WTC11 (cell line): ENCODE data around the gene UNC5A. TPM values are rescaled to one million over a fixed set of nuclear protein-coding genes. Genes with fewer than 3 reads are reported as not detected.

Experiments used
- ATAC-seq: fragments of 200-7000 bp; cut with Tn5 transposase; 2 replicates; pipeline ENCODE4 v1.10.0; 2021; ENCODE audit warnings: mild to moderate bottlenecking, moderate library complexity
- CTCF ChIA-PET: fragments of 300-600 bp; sonication (Branson Sonifier 250); formaldehyde crosslinking; loops from one replicate; lab custom pipeline; 2021; ENCODE audit warnings: antibody characterized with exemption; lab: Charles Lee
- POLR2A ChIA-PET: fragments of 350-600 bp; sonication (Branson Sonifier 250); formaldehyde crosslinking; loops from one replicate; lab custom pipeline; 2021; ENCODE audit warnings: antibody characterized with exemption; lab: Charles Lee
- DNase-seq: peaks from one replicate; pipeline ENCODE4 v3.0.0; 2021; ENCODE audit warnings: low spot score
- H3K27ac Mint-ChIP-seq: 2 replicates; pipeline ENCODE4 v1.8.0; 2021; ENCODE audit warnings: mixed read lengths
- H3K27me3 Mint-ChIP-seq: 2 replicates; pipeline ENCODE4 v1.8.0; 2021; ENCODE audit warnings: low read depth, mild to moderate bottlenecking, moderate library complexity, mixed read lengths
- H3K36me3 Mint-ChIP-seq: 2 replicates; pipeline ENCODE4 v1.8.0; 2021; ENCODE audit warnings: mixed read lengths
- H3K4me1 Mint-ChIP-seq: 2 replicates; pipeline ENCODE4 v1.8.0; 2022; ENCODE audit warnings: mixed read lengths
- H3K4me3 Mint-ChIP-seq: 2 replicates; pipeline ENCODE4 v1.8.0; 2021; ENCODE audit warnings: mild to moderate bottlenecking, moderate library complexity, mixed read lengths
- H3K9me3 Mint-ChIP-seq: 2 replicates; pipeline ENCODE4 v1.8.0; 2021; ENCODE audit warnings: mixed read lengths
- AR ChIP-seq: fragments of 250-450 bp; sonication (Bioruptor Pico); IDR thresholded peaks from 2 replicates; pipeline ENCODE4 v1.9.0; 2021; ENCODE audit warnings: mild to moderate bottlenecking
- ARID4B ChIP-seq: sonication (generic); formaldehyde crosslinking; IDR thresholded peaks from 2 replicates; pipeline ENCODE4 v1.8.0; 2023; ENCODE audit warnings: missing genetic modification reagents, mild to moderate bottlenecking, borderline replicate concordance
- CREM ChIP-seq: sonication (generic); formaldehyde crosslinking; IDR thresholded peaks from 2 replicates; pipeline ENCODE4 v1.8.1; 2022; ENCODE audit warnings: mild to moderate bottlenecking, missing genetic modification reagents, moderate library complexity
- FOXP1 ChIP-seq: sonication (generic); formaldehyde crosslinking; IDR thresholded peaks from 2 replicates; pipeline ENCODE4 v1.8.0; 2022; ENCODE audit warnings: missing genetic modification reagents, mild to moderate bottlenecking, moderate library complexity, borderline replicate concordance
- IRF2 ChIP-seq: sonication (generic); formaldehyde crosslinking; IDR thresholded peaks from 2 replicates; pipeline ENCODE4 v1.8.0; 2022; ENCODE audit warnings: low read depth, missing genetic modification reagents, borderline replicate concordance
- MAX ChIP-seq: sonication (generic); formaldehyde crosslinking; IDR thresholded peaks from 2 replicates; pipeline ENCODE4 v1.8.0; 2022; ENCODE audit warnings: mild to moderate bottlenecking, missing genetic modification reagents
- PRDM15 ChIP-seq: sonication (generic); formaldehyde crosslinking; IDR thresholded peaks from 2 replicates; pipeline ENCODE4 v1.8.0; 2022; ENCODE audit warnings: missing genetic modification reagents
- SMAD3 ChIP-seq: sonication (generic); formaldehyde crosslinking; IDR thresholded peaks from 2 replicates; pipeline ENCODE4 v1.8.0; 2022; ENCODE audit warnings: missing genetic modification reagents, mild to moderate bottlenecking, borderline replicate concordance
- USF2 ChIP-seq: sonication (generic); formaldehyde crosslinking; IDR thresholded peaks from 2 replicates; pipeline ENCODE4 v1.8.1; 2023; ENCODE audit warnings: mild to moderate bottlenecking, missing genetic modification reagents, moderate library complexity
- ZNF317 ChIP-seq: sonication (generic); formaldehyde crosslinking; IDR thresholded peaks from 2 replicates; pipeline ENCODE4 v1.8.1; 2023; ENCODE audit warnings: low read depth, mild to moderate bottlenecking, moderate library complexity, missing genetic modification reagents, borderline replicate concordance
- total RNA-seq: library from RNA; stranded (reverse); gene quantifications from 3 replicates; pipeline ENCODE4 v1.2.3, GENCODE V29; 2021

UNC5A gene
- total RNA-seq, 1 experiment from 2014 or later, result 10.2 TPM

- TF ChIP-seq ZNF317 (CRISPR knock-in tag), result no peak
- TF ChIP-seq MAX (CRISPR knock-in tag), result no peak
- no peak for TF ChIP-seq IRF2 (CRISPR knock-in tag)
- TF ChIP-seq PRDM15 (CRISPR knock-in tag), result no peak
These were observed 5.8 kb downstream of the UNC5A start (continued) for GRCh38 chr5:176816043-176816745.

GRCh38 chr5:176816791-176817347, 6.5 kb downstream of the UNC5A start:
- no peak for DNase-seq
- Mint-ChIP-seq H3K4me1 (peaks cover 50% of the 10 kb centered on the region), H3K36me3 (no peaks in the 10 kb centered on the region), H3K9me3 (no peaks in the 10 kb centered on the region), H3K27ac (no peak overlapping the region)
- POLR2A ChIA-PET, result interaction anchor here (0.7 to 1.3 kb wide), 3 partner anchors 70 to 156 kb away, joined by 3 to 7 read pairs (median 4); no protein-coding TSS in a partner anchor
- TF ChIP-seq MAX (CRISPR knock-in tag) (no peak), AR (CRISPR knock-in tag) (no peak), FOXP1 (CRISPR knock-in tag) (0 out of 2 replicates have a peak, but pooled peaks have one; percentile 19), SMAD3 (CRISPR knock-in tag) (no peak)
- TF ChIP-seq, all 79 proteins: peak for 1
- ATAC-seq, result peak; percentile 11
- Mint-ChIP-seq H3K27me3 (peaks cover 27% of the 10 kb centered on the region), H3K4me3 (peak overlapping the region; percentile 63)
- CTCF ChIA-PET, result interaction anchor here (0.6 to 4.2 kb wide), 24 partner anchors 15 to 295 kb away, joined by 3 to 62 read pairs (median 4); partner anchors contain the start of genes FGFR4, TSPAN17 and ZNF346

GRCh38 chr5:176817369-176817840, 7.0 kb downstream of the UNC5A start:
- Mint-ChIP-seq H3K4me1 (peaks cover 49% of the 10 kb centered on the region), H3K36me3 (no peaks in the 10 kb centered on the region), H3K4me3 (peak overlapping the region; percentile 63; the same call in 1 of the 2 replicates), H3K27ac (no peak overlapping the region), H3K27me3 (peaks cover 21% of the 10 kb centered on the region), H3K9me3 (no peaks in the 10 kb centered on the region)
- ChIA-PET POLR2A (interaction anchor here (0.7 to 1.3 kb wide), 3 partner anchors 70 to 157 kb away, joined by 3 to 7 read pairs (median 4); no protein-coding TSS in a partner anchor), CTCF (interaction anchor here (0.8 to 4.2 kb wide), 21 partner anchors 33 to 295 kb away, joined by 3 to 62 read pairs (median 4); partner anchors contain the start of genes FGFR4, TSPAN17 and ZNF346)
- DNase-seq (peak; percentile 58), ATAC-seq (peak; percentile 34)
- TF ChIP-seq USF2 (CRISPR knock-in tag) (peak; percentile 45; the same call in 1 of the 2 replicates), CREM (CRISPR knock-in tag) (0 out of 2 replicates have a peak, but pooled peaks have one; percentile 48), ARID4B (no peak)
